ENCODE results near the gene RGS9BP.
"Not testable (repeated sequence)": the region's sequence is repeated elsewhere in the genome, so short reads cannot be mapped to it uniquely, and the experiment has no call there.

Gene RGS9BP

GRCh38 chr19:32675720-32676185 is at the start of gene RGS9BP:
TSS of gene RGS9BP (plus strand) at chr19:32675848. CDS start at chr19:32676264, 416 bp downstream.
- DNase-seq, result no peak

DNA sequence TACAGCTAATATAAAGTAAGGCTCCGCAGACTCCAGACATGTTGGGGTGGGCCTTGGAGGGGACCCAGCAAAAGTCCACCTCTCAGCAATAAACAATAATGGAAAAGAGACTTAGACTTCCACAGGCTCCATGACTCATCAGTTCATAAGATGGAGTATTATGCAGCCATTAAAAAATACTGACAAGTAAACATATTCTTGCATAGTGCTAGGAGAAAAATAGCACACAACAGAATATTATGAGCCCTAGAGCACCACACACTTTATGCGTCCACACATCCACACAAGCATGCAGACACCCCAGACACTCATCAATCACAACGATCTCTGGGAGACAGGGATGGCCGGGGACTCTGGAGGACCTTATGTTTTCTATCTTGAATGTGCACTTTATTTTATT is 48.7 kb upstream of the RGS9BP start:
- no peak for DNase-seq

DNA sequence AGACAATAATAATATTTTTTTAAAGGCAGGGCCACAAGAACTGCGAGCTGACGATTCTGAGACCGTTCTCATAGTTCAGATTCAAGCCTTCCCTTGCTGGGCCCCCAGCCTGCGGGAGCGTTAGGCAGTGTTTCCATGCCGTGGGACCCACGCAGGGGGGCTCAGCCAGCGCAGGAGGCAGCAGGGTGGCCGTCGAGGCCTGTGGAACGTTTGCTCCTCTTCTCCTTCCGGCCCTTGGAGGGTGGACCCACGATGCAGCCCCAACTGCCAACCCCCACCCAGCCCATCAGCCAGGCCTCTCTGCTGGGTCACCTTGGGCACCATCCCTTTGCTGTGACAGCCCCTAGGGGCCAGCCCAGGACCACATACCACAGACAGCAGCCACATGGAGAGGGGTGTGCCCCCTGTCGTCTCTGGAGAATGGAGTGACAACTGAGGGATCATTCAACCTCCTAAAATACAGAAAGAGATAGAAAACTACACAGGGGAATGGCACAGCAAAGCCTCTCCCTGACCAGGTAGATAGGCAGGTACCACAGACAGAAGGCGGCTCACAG is 47.9 kb upstream of the RGS9BP start:
- no peak for DNase-seq

GRCh38 chr19:32630338-32630737 is 45.3 kb upstream of the RGS9BP start:
- DNase-seq, result no peak

DNA sequence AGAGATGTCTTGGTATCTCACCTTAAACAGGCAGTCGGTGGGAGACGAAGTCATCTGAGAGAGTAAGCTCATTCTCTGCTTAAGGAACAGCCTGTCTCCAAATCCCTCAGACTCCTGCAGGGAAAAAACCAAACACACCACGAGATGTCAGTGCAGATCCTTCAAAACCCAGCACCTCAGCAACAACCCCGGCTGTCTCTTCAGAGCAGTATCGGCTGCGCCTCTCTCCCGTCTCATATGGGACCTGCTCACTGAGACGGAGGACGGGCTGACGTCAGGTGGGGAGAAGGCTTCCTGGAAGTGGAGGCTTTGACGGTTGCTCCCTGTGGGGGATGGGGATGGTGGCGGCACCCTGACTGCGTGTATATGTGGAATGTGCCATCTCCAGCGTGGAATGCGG is 44.3 kb upstream of the RGS9BP start:
- DNase-seq, result no peak

- DNase-seq, result no peak
Observed at GRCh38 chr19:32637480-32637879, 38.2 kb upstream of the RGS9BP start.

GRCh38 chr19:32638625-32639024 is 37.0 kb upstream of the RGS9BP start:
- no peak for DNase-seq

DNA sequence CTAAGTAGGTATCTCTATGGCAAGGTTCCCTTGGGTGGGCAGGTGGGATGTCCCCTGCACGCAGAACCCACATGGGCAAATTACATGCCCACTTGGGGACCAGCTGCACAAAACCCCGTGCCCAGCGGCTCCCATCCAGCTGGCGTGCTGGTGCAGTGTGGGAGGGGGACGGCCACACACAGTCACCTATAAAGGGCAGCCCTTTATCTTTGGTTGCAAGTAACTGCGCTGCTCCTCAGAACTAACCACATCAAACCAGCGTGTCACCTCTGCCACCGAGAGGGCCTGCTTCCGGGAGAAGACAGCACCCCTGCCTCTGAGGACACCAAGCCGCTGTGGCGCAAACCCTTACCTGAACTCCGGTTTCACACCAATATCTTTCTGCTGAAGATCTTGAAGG is 32.9 kb upstream of the RGS9BP start:
- DNase-seq, result no peak

- DNase-seq, result no peak
Observed at GRCh38 chr19:32646556-32646955, 29.1 kb upstream of the RGS9BP start.

DNA sequence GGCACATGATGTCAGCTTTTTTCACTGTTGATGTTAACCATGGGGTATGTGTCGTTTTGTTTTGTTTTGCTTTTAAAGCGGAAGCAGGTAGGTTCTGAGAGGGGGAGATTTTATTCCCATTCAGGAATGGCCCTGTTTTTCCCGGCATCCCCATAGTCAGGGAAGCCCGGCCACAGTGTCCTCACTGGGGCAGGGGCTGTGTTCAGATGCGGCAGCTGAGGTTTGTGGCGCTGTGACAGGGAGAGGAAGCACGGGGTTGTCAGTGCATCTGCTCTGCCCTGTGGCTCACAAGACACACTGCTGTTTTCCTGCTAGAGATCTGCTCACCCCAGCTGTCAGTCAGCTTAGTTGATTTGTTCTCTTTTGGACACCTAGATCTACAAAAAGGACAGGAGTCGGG is 28.3 kb upstream of the RGS9BP start:
- DNase-seq, result no peak

- no peak for DNase-seq
Observed at GRCh38 chr19:32649751-32650150, 25.9 kb upstream of the RGS9BP start.

- DNase-seq, result no peak
Observed at GRCh38 chr19:32650671-32651070, 25.0 kb upstream of the RGS9BP start.

DNA sequence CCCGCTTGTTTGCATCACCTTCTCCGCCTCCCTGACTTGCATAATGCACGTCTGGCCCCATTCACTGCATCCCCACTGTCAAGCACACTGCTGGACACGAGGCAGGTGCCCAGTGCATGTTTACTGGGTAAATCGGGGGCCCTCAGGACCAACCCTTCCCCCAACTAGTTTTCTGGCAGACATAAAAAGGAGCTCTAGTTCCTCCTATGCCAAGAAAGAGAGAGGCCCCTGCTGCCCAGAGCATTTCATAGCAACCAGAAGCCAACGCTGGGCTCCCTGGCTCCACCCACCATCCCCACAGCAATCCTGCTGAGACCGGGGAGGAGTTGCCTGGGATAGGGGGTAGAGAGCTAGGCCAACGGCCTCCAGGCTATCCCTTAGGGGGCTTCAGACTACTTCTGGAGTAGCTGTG is 23.9 kb upstream of the RGS9BP start:
- no peak for DNase-seq

DNA sequence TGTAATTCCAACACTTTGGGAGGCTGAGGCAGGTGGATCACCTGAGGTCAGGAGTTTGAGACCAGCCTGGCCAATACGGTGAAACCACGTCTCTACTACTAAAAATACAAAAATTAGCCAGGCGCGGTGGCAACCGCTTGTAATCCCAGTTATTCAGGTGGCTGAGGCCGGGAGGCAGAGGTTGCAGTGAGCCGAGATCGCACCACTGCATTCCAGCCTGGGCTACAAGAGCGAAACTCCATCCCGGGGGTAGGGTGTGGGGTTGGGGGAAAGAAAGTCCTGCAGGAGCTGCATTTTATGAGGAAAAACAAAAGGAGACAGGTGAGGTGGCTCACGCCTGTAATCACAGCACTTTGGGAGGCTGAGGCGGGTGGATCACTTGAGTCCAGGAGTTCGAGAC is 23.3 kb upstream of the RGS9BP start:
- not testable (repeated sequence) for DNase-seq

DNA sequence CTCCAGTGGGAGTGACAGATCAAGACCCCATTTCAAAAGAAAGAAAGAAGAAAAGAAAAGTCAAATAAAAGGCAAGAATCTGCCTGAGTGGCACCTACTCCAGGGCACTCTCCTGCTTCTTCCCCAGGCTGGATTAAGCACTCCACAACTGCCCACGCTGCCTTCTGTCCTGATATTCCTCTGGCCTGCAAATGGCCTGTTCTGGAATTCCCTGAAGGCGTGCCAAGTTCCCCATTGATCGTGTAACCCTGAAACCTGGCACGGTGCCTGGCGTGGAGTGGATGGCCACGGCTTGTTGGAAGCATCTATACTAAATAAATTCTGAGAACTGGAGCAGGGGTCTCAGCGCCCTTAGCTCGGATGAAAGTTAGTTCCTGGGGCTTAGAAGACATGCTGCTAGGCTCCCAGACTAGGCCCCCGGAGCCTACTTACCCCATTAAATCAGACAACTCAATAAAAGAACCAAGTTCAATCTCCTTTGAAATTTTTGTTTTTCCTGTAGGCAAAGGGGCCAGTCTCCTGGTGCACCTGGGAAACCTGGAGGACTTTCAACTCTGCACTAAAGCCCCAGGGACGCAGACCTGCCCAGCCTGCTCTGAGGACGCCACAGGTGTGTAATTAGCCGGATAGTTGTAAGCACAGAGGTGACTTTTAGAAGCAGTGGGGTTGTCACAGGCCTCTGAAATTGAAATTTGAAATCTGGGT is 22.6 kb upstream of the RGS9BP start:
- no peak for DNase-seq

GRCh38 chr19:32653599-32653915 is 22.1 kb upstream of the RGS9BP start:
- DNase-seq, result no peak

- not testable (repeated sequence) for DNase-seq
Observed at GRCh38 chr19:32656379-32656778, 19.3 kb upstream of the RGS9BP start.

GRCh38 chr19:32658075-32658474 is 17.6 kb upstream of the RGS9BP start:
- no peak for DNase-seq

GRCh38 chr19:32658527-32658926 is 17.1 kb upstream of the RGS9BP start:
- no peak for DNase-seq

- DNase-seq, result no peak
Observed at GRCh38 chr19:32661318-32661717, 14.3 kb upstream of the RGS9BP start.

- no peak for DNase-seq
Observed at GRCh38 chr19:32662186-32662585, 13.5 kb upstream of the RGS9BP start.

- no peak for DNase-seq
Observed at GRCh38 chr19:32666084-32666483, 9.6 kb upstream of the RGS9BP start.

GRCh38 chr19:32669310-32669709 is 6.3 kb upstream of the RGS9BP start:
- DNase-seq, result no peak

DNA sequence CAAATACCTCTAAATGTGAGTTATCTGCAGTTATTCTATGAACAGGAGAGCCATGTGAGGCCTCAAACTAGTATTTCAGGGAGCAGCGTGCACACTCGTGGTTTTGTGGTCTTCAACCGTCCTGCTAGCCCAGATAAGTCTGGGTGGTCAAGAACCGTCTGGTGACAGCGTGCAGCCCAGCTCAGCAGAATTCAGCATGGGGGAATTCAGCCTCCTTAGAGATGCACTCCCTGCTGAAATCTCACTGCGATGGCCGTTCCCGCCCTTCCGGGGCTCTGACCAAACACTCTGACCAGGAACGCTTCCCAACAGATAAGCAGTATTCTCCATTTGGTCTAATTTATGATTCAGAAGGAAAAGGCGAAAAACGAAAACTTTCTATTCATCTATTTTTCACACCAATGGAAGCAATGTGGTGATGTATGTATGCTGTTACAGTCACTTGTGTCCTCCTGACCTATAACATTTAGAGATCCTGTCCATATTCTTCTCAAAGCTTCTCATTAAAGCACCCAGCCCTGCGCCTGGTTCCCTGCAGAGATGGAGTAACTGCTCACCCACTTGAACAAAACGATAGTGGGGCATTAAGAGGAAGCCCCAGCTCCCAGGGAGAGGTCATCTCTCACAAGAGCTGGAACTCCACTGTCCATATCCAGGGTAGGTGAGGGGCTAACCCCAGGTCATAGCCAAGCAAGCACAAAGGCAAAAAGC is 3.6 kb upstream of the RGS9BP start:
- no peak for DNase-seq
